MV-4-11 (cell line): ENCODE data around the gene AGAP6.
"Not testable (repeated sequence)": the region's sequence is repeated elsewhere in the genome, so short reads cannot be mapped to it uniquely, and the experiment has no call there.

ENCODE experiments used
- DNase-seq: peaks from one replicate; lab custom pipeline; 2025; lab: John Stamatoyannopoulos, UW

Gene AGAP6

DNA sequence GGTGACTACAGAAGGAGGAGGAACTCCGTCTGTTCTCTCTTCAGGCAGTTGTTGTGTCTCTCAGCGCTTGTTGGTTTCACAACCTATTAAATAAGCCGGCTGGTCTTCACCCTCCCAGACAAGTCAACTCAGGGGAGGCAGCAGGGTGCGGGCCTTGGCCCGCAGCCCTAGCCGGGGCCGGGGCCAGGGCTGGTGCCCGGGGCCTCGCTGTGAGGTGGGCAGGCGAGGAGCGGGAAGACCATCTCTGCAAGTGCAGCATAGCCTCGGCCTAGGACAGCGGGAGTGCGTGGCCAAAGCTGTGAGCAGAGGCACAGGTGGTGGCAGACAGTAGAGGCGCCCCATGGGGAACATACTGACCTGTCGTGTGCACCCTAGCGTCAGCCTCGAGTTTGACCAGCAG, at the start of gene AGAP6:
Gene AGAP6 (plus strand): TSS at position 31 of the 400 bp plus-strand sequence. CDS start 310 bp downstream, at position 341.
- DNase-seq = not testable (repeated sequence)

DNA sequence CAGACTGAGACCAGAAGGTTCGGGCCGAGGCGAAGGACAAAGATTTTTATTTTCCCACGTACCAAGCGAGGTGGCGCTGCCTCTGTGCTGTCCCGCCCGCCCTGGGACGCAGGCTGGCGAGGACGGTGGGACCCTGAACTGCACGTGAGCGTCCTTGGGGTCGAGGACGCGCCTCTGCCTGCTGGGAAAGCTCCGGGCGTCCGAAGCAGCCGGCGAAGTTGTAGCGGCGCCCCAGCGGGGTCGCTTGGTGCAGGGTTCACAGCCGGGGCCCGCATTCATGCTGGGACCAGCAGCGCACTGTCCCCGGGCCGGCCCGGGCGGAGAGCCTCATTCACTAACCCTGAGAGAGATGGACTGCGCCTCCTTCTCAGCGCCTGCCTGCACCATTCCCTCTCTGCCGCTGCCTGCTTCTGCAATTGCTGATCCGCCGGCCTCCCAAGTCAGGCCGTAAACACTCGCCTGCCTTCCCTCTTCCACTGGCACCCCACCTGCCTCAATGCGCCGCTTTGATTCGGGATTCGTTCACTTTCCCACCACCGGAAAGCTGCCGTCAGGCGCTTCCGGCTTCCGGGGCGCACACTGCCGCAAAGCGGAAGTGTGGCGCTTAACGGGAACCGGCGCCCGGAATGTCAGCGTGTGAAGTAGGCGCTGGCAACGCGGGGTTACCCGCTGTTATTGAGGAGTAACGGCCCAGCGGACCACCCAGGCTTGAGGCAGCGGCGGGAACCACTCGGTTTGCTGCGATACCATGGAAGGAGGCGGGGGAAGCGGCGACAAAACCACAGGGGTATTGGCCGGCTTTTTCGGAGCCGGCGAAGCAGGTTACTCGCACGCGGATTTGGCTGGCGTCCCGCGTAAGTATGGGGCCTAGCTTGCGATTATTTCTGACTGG, 46.5 kb upstream of the AGAP6 start, which contains the start of the genes PARG and TIMM23B:
Gene PARG (minus strand): TSS at position 581 of the 892 bp plus-strand sequence. CDS start 302 bp downstream, at position 279.
Gene TIMM23B (plus strand): TSS at position 607 of the 892 bp plus-strand sequence. CDS start 142 bp downstream, at position 749.
- peak; percentile 67 for DNase-seq

DNA sequence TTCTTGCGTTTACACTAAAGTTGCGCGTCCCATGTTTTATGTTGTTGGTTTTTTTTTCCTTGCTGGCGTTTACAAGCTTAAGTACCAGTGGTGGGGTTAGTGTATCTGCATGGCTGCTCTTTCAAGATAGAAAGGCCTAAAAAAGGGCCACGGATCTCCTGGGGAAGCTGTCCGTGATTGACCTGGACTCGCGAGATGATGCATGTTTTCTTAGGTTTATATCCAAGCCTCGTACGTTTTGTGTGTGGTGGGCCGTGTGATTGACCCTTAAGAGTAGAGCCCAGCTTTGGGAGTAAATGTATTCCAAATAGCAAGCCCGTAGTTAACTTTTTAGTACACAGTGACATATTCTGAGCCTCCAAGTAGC, 45.9 kb upstream of the AGAP6 start:
- DNase-seq = not testable (repeated sequence)

DNA sequence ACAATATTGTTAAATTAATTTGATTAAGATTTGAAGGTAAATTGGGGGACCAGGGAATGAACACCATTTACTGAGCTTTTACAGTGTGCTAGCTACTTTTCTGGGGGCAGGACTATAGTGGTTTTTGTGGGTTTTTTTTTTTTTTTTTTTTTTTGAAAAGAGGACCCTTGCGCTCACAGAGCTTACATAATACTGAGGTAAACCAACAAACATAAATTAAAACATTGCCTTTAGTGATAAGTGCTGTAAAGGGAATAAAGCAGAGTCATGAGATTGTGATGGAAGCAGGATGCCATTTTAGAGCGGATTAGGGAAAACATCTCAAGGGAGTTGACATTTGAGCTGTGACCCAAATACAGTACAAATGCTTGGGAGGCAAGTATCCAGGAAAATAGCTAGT, 44.6 kb upstream of the AGAP6 start:
- DNase-seq = peak; percentile 47

DNA sequence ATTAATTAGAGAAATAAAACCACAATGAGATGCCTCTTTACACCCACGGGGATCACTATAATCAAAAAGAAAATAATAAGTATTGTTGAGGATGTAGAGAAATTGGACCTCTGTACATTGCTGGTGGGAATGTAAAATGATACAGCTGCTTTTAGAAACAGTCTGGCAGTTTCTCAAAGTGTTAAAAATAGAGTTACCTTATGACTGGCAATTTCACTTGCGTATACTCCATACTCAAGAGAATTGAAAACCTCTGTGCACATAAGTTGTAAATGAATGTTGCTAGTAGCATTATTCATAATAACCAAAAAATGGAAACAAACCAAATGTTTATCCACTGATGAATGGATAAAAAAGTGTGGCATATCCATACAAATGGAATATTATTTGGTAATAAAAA, 40.1 kb upstream of the AGAP6 start:
- DNase-seq = not testable (repeated sequence)

DNA sequence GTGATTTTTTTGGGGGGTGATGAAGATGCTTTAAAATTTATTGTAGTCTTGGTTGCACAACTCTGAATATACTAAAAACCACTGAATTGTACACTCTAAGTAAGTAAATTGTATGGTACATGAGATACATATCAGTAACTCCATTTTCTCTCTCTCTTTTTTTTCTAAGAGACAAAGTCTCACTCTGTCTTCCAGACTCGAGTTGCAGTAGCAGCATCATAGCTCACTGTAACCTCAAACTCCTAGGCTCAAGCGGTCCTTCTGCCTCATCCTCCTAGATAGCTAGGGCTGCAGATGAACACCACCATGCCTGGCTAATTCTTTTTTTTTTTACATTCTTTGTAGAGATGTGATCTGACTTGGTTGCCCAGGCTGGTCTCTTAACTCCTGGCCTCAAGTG, 39.5 kb upstream of the AGAP6 start:
- DNase-seq = not testable (repeated sequence)

DNA sequence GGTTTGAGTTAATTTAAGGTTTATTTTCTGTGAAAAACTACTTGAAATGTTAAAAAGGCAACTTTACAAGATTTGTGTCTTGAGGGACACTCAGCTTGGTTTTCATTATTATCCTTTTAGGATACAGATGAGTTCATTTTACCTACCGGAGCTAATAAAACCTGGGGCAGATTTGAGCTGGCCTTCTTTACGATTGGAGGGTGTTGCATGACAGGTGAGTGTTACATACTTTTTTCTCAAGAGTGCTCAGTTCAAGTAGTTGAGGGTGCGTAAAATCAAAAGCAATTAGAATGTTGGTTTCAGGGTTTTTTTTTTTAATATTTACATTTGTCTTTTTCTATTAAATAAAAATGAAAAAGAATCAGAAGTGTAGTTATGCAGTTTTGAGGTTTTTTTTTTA, 36.2 kb upstream of the AGAP6 start:
- DNase-seq = not testable (repeated sequence)

DNA sequence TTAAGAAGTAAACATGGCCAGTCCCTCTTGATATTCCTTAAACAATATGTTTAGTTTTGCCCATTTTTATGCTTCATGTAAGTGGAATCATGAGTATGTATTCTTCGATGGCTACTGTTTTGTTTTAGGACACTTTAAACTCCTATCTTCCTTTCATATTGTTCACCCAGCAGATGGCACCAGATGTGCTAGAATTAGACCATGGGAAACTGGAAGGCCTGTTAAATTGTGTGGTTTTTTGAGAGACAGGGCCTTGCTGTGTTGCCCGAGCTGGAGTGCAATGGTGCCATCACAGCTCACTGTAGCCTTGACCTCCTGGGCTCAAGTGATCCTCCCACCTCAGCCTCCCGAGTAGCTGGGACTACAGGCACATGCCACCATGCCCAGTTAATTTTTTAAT, 35.1 kb upstream of the AGAP6 start:
- peak; percentile 50 for DNase-seq

DNA sequence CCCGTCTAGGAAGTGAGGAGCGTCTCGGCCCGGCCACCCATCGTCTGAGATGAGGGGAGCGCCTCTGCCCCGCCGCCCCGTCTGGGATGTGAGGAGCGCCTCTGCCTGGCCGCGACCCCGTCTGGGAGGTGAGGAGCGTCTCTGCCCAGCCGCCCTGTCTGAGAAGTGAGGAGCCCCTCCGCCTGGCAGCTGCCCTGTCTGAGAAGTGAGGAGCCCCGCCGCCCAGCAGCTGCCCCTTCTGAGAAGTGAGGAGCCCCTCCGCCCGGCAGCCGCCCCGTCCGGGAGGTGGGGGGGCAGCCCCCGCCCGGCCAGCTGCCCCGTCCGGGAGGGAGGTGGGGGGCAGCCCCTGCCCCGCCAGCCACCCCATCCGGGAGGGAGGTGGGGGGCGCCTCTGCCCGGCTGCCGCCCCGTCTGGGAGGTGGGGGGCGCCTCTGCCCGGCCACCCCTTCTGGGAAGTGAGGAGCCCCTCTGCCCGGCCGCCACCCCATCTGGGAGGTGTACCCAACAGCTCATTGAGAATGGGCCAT, 17.8 kb upstream of the AGAP6 start:
- DNase-seq = not testable (repeated sequence)

DNA sequence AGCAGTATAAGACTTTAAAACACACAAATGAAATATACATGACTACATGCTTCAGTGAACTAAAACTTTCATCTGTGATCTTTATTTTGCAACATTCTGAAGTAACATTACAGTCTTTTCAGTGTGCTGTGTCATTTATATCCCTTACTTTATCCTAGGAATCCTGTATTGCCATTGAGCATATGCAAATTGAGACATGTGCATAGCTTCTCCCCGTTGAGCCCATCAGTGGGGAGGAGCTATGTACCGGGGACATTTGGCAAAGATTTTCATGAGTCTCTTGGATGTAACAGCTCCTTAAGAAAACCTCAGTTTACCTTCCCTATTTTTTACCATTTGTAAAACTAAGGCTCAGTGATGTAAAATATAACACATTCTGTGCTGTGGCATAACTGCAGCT, 16.7 kb upstream of the AGAP6 start:
- DNase-seq = not testable (repeated sequence)

DNA sequence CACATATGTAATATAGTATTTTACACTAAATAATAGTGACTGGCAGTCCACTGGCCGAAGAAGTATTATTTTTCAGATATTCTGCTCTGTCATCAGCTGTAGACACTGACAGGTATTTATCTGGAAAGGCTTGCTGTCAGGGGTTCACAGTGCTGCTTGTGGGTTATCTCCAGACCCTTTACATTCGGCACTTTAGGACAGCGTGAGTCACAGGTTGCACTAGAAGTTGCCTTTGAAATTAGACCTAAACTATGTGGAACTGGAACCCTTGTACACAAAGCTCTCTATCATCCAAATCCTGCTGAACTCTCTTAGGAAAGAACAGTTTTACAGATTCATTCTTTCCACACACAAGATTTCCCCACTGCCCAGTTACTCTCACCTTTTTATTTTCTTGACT, 16.1 kb upstream of the AGAP6 start:
- DNase-seq = not testable (repeated sequence)

DNA sequence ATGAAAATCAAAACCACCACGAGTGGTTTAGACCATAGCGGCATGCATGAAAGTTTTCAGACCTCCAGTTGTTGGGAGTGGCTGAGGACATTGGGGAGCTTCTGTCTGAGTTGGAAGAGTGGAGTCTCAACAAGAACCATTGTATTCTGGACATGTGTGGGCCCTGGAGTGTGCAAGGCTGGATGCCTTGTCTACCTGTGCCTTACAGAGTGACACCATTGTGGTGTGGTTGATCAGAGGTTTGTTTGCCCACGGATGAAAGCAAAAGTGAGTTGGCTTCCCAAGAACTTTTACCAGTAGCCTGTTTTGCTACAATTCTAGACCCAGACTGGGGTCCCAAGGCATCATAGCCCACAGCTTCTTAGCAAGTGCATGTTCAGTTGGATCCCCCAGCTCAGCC, 10.4 kb upstream of the AGAP6 start:
- not testable (repeated sequence) for DNase-seq

DNA sequence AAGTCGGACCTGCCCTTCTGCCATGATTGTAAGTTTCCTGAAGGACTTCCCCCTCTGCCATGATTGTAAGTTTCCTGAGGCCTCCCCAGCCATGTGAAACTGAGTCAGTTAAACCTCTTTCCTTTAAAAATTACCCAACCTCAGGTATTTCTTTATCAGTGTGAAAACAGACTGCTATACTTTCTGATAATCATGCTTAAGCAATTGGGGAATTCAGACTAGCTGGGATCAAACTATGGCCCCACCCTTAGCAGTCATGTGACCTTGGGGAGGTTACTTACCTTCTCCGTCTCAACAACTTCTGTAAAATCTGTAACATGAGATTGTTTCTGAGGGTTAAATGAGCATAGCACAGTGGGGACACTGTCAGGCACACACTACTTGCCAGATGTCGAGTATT, 999 bp upstream of the AGAP6 start:
- DNase-seq = not testable (repeated sequence)

DNA sequence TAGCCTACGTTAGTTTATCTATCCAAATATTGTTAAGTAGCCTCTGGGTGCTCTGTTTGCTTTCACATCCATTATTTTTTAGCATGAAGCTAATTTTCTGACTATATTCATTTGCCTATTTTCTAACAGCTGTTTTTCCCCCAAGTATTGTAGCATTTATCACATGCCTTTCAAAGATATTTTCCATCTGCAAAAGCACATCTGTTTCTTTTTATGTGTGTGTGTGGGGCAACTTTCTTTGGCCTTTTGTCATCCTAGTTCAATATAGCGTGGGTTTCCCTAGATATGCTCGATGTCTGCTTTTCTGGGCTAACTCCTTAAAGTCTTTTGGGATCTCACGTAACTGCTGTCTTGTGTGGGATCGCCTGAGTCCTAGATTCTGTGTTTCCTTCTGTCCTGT, 7.1 kb downstream of the AGAP6 start:
- DNase-seq = not testable (repeated sequence)

DNA sequence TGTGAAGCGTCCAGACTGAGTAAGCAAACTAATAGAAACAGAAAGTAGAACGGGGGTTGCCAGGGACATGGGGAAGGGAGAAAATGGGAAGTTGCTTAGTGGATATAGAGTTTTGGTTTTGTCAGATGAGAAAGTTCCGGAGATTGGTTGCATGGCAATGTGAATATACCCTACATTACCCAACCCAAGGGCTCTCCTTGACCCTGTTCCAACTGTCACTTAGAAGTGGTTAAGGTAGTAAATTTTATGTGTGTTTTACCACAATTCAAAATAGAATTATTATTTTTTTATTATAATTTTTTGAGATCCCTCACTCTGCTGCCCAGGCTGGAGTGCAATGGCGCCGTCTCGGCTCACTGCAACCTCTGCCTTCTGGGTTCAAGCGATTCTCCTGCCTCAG, 25.8 kb downstream of the AGAP6 start:
- peak; percentile 86 for DNase-seq

DNA sequence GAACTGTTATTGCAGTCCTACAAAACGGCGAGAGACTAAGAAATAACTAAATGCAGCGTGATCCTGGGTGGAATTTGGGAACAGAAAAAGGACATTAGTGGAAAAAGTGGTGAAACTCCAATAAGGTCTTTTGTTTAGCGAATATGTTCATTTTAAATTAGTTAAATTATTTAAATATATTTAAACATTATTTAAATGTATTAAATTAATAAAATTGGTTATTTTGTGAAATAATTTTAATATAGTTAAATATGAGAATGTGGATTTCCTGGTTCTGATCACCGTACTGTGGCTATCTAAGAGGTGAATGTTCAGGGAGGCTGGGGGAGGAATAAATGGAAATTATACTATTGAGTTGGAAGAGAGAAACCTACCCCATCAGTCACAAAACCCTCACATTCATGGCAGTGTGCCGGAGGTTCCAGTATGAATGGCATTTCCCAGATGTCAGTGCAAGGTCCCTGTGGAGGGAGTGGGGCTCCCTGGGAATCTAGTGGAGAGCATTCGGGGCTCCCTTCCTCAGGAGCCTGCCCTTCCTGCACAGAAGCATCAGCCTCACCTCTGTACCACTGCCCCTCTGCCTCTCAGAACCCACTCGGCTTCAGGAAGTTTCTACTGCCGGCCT, 27.5 kb downstream of the AGAP6 start:
- not testable (repeated sequence) for DNase-seq

DNA sequence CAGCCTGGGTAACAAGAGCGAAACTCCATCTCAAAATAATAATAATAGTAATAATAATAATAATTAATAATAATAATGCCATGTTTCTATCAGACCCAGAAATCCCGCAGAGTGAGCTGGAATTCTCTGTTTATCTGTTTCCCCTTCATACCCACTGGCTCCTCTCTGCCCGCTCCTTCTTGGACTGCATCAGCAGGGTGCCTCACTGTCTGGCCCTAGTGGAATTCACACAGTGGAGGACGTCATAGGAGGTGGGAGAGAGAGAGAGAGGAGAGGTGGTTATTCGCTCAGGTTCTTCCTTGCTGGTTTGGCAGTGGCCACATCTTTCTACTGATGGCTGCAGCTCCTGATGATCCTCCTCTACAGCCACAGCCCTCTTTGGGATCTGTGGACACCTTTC, 28.7 kb downstream of the AGAP6 start:
- not testable (repeated sequence) for DNase-seq

DNA sequence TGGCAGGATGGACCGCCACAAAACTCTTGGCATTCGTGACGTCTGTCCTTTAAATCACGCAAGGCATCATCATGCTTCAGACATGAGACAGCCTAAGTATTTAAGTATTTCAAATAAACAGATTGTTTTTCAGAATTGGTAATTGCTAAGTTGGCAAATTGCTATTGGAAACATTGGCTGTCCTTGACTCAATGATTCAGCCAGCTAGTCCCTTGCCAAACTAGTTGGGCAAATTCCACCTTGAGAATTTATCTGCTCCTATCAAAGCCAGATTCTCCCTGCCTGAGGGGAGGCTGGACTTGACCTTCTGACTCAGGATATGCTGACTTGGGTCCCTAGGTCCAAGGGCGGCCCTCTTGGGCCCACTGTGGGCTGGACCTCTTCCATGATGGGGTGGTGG, 29.4 kb downstream of the AGAP6 start:
- DNase-seq = not testable (repeated sequence)

DNA sequence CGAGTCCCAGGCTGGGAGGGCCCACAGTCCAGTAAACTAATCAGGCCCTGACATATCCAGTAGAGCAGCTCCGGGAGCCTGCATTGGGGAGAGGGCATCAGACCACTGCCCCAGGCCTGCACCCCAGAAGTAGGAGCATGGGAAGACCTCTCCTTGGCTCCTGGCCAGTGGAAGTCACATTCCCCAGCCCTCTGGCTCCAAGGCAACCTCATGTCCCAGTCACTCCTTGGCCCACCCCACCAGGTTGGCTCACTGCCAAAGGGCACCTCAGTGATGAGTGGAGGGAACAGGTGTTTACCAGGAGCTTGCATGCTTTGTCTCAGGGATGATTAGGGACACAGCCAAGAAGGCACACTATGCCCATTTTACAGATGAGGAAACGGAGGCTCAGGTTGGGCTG, 31.1 kb downstream of the AGAP6 start:
- DNase-seq = not testable (repeated sequence)

DNA sequence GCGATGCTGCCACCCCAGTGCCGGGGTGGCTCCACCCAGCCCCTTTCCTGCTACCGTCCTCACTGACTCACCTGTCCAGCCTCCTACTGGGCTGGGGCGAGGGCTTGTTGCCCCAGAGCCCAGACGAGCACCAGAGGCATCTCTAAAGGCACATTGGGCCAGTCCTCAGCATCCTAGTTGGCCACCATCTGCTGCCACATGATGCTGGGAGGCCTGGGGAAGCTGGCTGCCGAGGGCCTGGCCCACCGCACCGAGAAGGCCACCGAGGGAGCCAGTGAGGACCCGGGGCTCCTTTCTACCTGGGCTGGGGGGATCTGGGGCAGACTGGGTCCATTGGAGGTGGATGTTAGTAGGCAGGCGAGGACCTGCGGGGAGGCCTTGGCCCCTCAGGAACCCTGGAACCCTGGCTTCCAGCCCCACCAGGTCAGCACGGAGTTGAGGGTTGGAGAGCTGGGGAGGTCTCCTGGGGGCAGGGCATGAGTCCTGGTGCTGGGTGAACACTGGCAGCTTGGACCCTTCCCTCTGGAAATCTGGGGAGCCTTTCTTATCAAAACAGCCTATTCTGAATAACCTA, 32.3 kb downstream of the AGAP6 start:
- DNase-seq = not testable (repeated sequence)

DNA sequence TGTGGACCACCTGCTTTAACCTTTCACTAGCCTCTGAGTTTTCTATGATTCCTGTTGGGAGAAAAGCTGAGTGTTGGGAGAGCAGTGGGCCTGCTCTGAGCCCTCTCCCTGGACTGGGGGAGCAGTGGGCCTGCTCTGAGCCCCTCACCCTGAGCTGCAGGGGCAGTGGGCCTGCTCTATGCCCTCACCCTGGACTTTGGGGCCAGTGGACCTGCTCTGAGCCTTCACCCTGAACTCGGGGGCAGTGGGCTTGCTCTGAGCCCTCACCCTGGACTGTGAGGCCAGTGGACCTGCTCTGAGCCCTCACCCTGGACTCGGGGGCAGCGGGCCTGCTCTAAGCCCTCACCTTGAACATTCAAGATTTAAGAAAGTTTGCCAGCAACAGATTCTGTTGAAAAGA, 33.4 kb downstream of the AGAP6 start:
- no peak for DNase-seq

DNA sequence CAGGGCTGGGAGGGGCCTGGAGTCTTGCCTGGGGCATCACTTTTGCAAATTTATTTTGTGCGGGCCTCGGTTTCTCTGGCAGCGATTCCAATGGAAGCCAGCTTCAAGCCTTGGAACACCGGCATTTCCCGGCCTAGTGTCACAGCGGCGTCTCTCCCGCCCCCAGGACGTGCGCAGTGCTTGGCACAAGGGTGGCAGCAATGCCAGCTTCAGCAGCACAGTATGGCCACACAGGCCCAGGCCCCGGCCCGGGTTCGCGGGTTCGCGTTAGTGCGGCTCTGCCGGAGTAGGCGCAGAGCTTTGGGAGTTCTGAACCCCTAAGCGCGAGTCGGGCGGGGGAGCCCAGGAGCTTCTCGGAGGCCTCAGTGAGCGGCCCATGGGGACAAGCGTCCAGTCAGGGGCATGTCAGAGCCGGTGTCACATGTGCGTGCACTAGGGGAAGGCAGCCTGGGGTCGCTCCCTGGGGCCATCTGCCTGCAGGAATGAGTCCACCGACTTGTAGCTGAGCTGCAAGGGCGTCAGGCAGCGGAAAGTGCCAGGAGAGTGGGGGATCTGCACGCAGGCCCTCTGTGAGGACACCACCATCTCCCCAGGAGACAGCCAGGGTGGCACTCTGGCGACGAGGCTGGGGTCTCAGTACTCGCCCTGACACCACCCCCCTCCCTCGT, 36.6 kb downstream of the AGAP6 start:
- not testable (repeated sequence) for DNase-seq
